Tibial artery (tissue), 4 donors: ENCODE measurements around the gene TOR1B.

Source experiments
- DNase-seq, 2 donors: peaks; one replicate each; pipeline ENCODE4 v3.0.0-alpha.2; 2019
- H3K27ac ChIP-seq, 2 donors: fragments of 200-600 bp; sonication (generic) in 1 of 2; 1 replicate in 1 of 2; 2 replicates in 1 of 2; pipeline ENCODE4 v1.5.1; 2018 to 2019; ENCODE audit warnings: mild to moderate bottlenecking in 1 of 2
- H3K27me3 ChIP-seq, 2 donors: fragments of 200-600 bp; sonication (generic) in 1 of 2; one replicate each; pipeline versions ENCODE4 v1.5.1 to v1.6.0; 2016 to 2019
- H3K36me3 ChIP-seq, 3 donors: fragments of 200-600 bp; sonication (generic) in 2 of 3; one replicate each; pipeline ENCODE4 v1.5.1; 2016 to 2019; ENCODE audit warnings: mild to moderate bottlenecking in 2 of 3
- H3K4me1 ChIP-seq, 4 donors: fragments of 200-600 bp; sonication (generic) in 2 of 4; 1 replicate in 3 of 4; 2 replicates in 1 of 4; pipeline ENCODE4 v1.5.1; 2016 to 2019
- H3K4me3 ChIP-seq, 2 donors: fragments of 200-600 bp; sonication (generic) in 1 of 2; 1 replicate in 1 of 2; 2 replicates in 1 of 2; pipeline ENCODE4 v1.5.1; 2018 to 2019; ENCODE audit warnings: mild to moderate bottlenecking in 2 of 2
- H3K9me3 ChIP-seq, 3 donors: fragments of 200-600 bp; sonication (generic) in 1 of 3; one replicate each; pipeline ENCODE4 v1.5.1; 2016 to 2019
- CTCF ChIP-seq, 2 experiments: fragments of 200-600 bp in 1 of 2; fragments of 450-650 bp in 1 of 2; IDR thresholded peaks; one replicate each; pipeline ENCODE4 v1.5.1; 2017 to 2019; ENCODE audit warnings: antibody characterized with exemption in 2 of 2, mild to moderate bottlenecking in 1 of 2, moderate library complexity in 1 of 2
- intact Hi-C: fragments of 100-400 bp; cut with DNase I; formaldehyde crosslinking; loops from one replicate; pipeline ENCODE4 v1.15.0; 2023; ENCODE audit warnings: low total_unique reads

TOR1B gene

GRCh38 chr9:129822898-129823541, 20.0 kb downstream of the TOR1B start:
- H3K27ac ChIP-seq: peak overlapping the region; percentile 71 to 86
- peaks cover 32 to 63% (median 44%) of the 10 kb centered on the region in 3 donors for H3K36me3 ChIP-seq
- TF ChIP-seq CTCF (IDR thresholded peaks at IDR 0.05): no peak
- H3K4me3 ChIP-seq: peak overlapping the region; percentile 89 to 97
- peaks cover 0 to 9% (median 7%) of the 10 kb centered on the region in 4 donors for H3K4me1 ChIP-seq
- no peaks in the 10 kb centered on the region for H3K9me3 ChIP-seq
- no peaks in the 10 kb centered on the region for H3K27me3 ChIP-seq
- no peak for DNase-seq
- intact Hi-C loops: no loop called here

- Histone ChIP-seq H3K4me1 (peaks cover 0 to 9% (median 7%) of the 10 kb centered on the region in 4 donors), H3K9me3 (no peaks in the 10 kb centered on the region), H3K4me3 (peak overlapping the region; percentile 89 to 97), H3K36me3 (peaks cover 32 to 63% (median 42%) of the 10 kb centered on the region in 3 donors), H3K27ac (peak overlapping the region; percentile 71 to 86), H3K27me3 (no peaks in the 10 kb centered on the region)
- no peak for TF ChIP-seq CTCF (IDR thresholded peaks at IDR 0.05)
- intact Hi-C loops: no loop called here
- DNase-seq: no peak
These were observed 20.6 kb downstream of the TOR1B start for GRCh38 chr9:129823542-129823934.

- Histone ChIP-seq H3K27me3 (no peaks in the 10 kb centered on the region), H3K4me1 (peaks cover 0 to 9% (median 7%) of the 10 kb centered on the region in 4 donors), H3K4me3 (peak within 1 kb of the TSS; percentile 89 to 97), H3K9me3 (no peaks in the 10 kb centered on the region), H3K27ac (peak within 1 kb of the TSS; percentile 71 to 86), H3K36me3 (peaks cover 34 to 63% (median 42%) of the 10 kb centered on the region in 3 donors)
- intact Hi-C loops: no loop called here
- no peak for TF ChIP-seq CTCF (IDR thresholded peaks at IDR 0.05)
- peak; percentile 96 to 98 for DNase-seq
These were observed 21.1 kb downstream of the TOR1B start, which contains the start of gene TOR1A for GRCh38 chr9:129823935-129824601. TOR1A (minus strand) TSS chr9:129824136; CDS start chr9:129824085, 51 bp downstream.

GRCh38 chr9:129826344-129826743, 23.4 kb downstream of the TOR1B start:
- no peak for TF ChIP-seq CTCF (IDR thresholded peaks at IDR 0.05)
- H3K9me3 ChIP-seq: no peaks in the 10 kb centered on the region
- H3K4me3 ChIP-seq: no peak overlapping the region
- H3K27ac ChIP-seq: no peak overlapping the region
- no peaks in the 10 kb centered on the region for H3K27me3 ChIP-seq
- H3K36me3 ChIP-seq: peaks cover 44 to 63% (median 46%) of the 10 kb centered on the region in 3 donors
- DNase-seq: no peak
- peaks cover 0 to 9% (median 7%) of the 10 kb centered on the region in 4 donors for H3K4me1 ChIP-seq
- intact Hi-C loops: no loop called here

GRCh38 chr9:129826759-129827158, 23.8 kb downstream of the TOR1B start:
- Histone ChIP-seq H3K4me3 (no peak overlapping the region), H3K9me3 (no peaks in the 10 kb centered on the region), H3K36me3 (peaks cover 44 to 63% (median 46%) of the 10 kb centered on the region in 3 donors), H3K27ac (no peak overlapping the region), H3K27me3 (no peaks in the 10 kb centered on the region), H3K4me1 (peaks cover 0 to 9% (median 7%) of the 10 kb centered on the region in 4 donors)
- TF ChIP-seq CTCF (IDR thresholded peaks at IDR 0.05): no peak
- no peak for DNase-seq
- intact Hi-C loops: no loop called here
